ENCODE measurements around the gene FHIT.

Gene FHIT

DNA sequence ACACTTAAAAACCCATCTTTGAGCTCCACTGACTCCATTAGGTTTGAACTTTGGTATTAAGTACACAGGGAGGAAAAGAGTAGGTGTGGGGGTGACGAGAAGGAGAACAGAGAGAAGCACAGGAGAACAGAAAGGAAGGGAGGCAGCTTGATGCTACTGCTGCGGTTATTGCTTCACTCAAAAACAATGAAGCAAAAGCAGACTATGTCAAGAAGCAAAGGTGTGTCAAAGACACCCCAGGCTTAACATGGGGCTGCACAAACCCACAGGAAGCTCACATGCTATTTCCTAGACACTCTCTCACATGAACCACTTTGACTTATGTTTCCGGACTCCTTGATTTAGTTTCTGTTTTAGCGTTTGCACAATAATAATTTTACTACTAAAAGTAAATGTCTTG lies 1240.5 kb downstream of the FHIT start:
- H3K27ac ChIP-seq (ENCODE audit: low read depth, low read length) = no peak overlapping the region
- H3K4me3 ChIP-seq (ENCODE audit: insufficient read depth, low read length, poor library complexity, severe bottlenecking) = no peak overlapping the region
- no peaks in the 10 kb centered on the region for H3F3A ChIP-seq (ENCODE audit: insufficient read depth)
- TF ChIP-seq EZH2phosphoT487 (conservative IDR thresholded peaks at IDR 0.05; ENCODE audit: low read length) = no peak
- TF ChIP-seq CTCF (IDR thresholded peaks at IDR 0.05; ENCODE audit: insufficient read depth, low read length, poor library complexity, severe bottlenecking) = no peak
- no peaks in the 10 kb centered on the region for H3K36me3 ChIP-seq (ENCODE audit: low read length)
- H3K9me2 ChIP-seq (replicated peaks; ENCODE audit: insufficient read depth, low read length) = no peaks in the 10 kb centered on the region
- H4K20me1 ChIP-seq (ENCODE audit: low read depth, low read length) = no peaks in the 10 kb centered on the region
- H3K9me3 ChIP-seq (ENCODE audit: insufficient read depth, low read length) = no peaks in the 10 kb centered on the region
- no peak overlapping the region; the same call in 1 of the 2 replicates for H3K9ac ChIP-seq (ENCODE audit: low read length)
- peak overlapping the region; percentile 48 for H3K4me2 ChIP-seq (ENCODE audit: low read depth, low read length, poor library complexity, severe bottlenecking)
- no peaks in the 10 kb centered on the region for H3K79me2 ChIP-seq (ENCODE audit: insufficient read depth, low read length)
- H2AFZ ChIP-seq (ENCODE audit: low read depth, low read length, severe bottlenecking) = peak overlapping the region; percentile 39
- H3K27me3 ChIP-seq (ENCODE audit: low read length) = no peaks in the 10 kb centered on the region

DNA sequence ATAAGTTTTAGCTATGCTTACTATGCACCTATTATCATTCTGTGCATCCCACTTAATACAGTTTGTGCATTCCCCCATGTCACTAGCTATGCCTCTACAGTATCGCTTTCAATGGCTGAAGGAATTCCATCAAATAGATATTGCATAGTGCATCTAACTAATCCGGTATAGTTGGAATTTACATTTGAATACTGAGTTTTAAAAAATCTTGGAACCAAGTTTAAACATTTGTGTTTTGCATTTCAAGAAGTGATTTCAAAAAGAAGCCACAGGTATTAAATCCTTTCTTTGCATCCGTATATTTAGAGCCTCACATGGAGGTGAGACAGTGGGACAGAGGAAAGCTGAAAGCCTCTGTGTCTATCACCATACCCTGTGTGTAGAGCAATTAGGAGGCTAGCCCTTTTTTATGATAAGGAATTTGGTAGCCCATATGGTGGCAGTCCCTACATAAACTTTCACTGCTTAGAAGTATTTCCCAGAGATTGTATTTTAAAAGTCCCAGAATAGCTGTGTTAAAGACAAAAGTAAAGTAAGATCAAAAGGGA lies 1241.2 kb downstream of the FHIT start:
- H3K9me2 ChIP-seq (replicated peaks; ENCODE audit: insufficient read depth, low read length) = no peaks in the 10 kb centered on the region
- no peak overlapping the region for H3K4me3 ChIP-seq (ENCODE audit: insufficient read depth, low read length, poor library complexity, severe bottlenecking)
- no peak overlapping the region for H3K27ac ChIP-seq (ENCODE audit: low read depth, low read length)
- no peaks in the 10 kb centered on the region for H3K79me2 ChIP-seq (ENCODE audit: insufficient read depth, low read length)
- no peak overlapping the region; the same call in 1 of the 2 replicates for H3K9ac ChIP-seq (ENCODE audit: low read length)
- H3K36me3 ChIP-seq (ENCODE audit: low read length) = no peaks in the 10 kb centered on the region
- no peaks in the 10 kb centered on the region for H3K9me3 ChIP-seq (ENCODE audit: insufficient read depth, low read length)
- peak overlapping the region; percentile 48 for H3K4me2 ChIP-seq (ENCODE audit: low read depth, low read length, poor library complexity, severe bottlenecking)
- H2AFZ ChIP-seq (ENCODE audit: low read depth, low read length, severe bottlenecking) = peak overlapping the region; percentile 39
- no peaks in the 10 kb centered on the region for H3K27me3 ChIP-seq (ENCODE audit: low read length)
- no peak for TF ChIP-seq EZH2phosphoT487 (conservative IDR thresholded peaks at IDR 0.05; ENCODE audit: low read length)
- H4K20me1 ChIP-seq (ENCODE audit: low read depth, low read length) = no peaks in the 10 kb centered on the region
- no peaks in the 10 kb centered on the region for H3F3A ChIP-seq (ENCODE audit: insufficient read depth)

DNA sequence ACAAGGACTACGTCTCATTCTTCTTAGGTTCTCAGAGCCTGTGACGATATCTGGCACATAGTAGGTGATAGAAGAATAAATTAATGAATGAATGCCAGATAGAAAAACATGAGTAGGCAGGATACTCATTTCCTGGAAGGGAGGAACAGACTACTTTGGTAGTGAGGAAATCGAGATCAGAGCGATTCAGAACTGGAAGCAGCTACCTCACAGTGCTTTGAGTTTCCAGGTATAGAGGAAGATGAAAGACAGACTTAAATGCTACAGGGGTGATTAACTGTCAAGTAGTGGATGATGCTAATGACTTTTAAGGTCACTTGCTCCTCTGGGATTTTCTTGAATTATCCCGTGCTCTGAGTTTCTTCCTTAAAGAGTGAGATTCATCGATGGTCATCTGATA lies 1249.9 kb downstream of the FHIT start:
- Histone ChIP-seq H4K20me1 (ENCODE audit: low read depth, low read length) (no peaks in the 10 kb centered on the region), H3K9ac (ENCODE audit: low read length) (no peak overlapping the region), H3K27me3 (ENCODE audit: low read length) (no peaks in the 10 kb centered on the region), H3K27ac (ENCODE audit: low read depth, low read length) (no peak overlapping the region), H3K4me2 (ENCODE audit: low read depth, low read length, poor library complexity, severe bottlenecking) (no peak overlapping the region), H3F3A (ENCODE audit: insufficient read depth) (no peaks in the 10 kb centered on the region), H3K79me2 (ENCODE audit: insufficient read depth, low read length) (no peaks in the 10 kb centered on the region), H3K36me3 (ENCODE audit: low read length) (no peaks in the 10 kb centered on the region), H3K9me3 (ENCODE audit: insufficient read depth, low read length) (no peaks in the 10 kb centered on the region), H3K9me2 (replicated peaks; ENCODE audit: insufficient read depth, low read length) (no peaks in the 10 kb centered on the region), H2AFZ (ENCODE audit: low read depth, low read length, severe bottlenecking) (no peak overlapping the region), H3K4me3 (ENCODE audit: insufficient read depth, low read length, poor library complexity, severe bottlenecking) (no peak overlapping the region)
- TF ChIP-seq CTCF (IDR thresholded peaks at IDR 0.05; ENCODE audit: insufficient read depth, low read length, poor library complexity, severe bottlenecking) (no peak), EZH2phosphoT487 (conservative IDR thresholded peaks at IDR 0.05; ENCODE audit: low read length) (no peak)

DNA sequence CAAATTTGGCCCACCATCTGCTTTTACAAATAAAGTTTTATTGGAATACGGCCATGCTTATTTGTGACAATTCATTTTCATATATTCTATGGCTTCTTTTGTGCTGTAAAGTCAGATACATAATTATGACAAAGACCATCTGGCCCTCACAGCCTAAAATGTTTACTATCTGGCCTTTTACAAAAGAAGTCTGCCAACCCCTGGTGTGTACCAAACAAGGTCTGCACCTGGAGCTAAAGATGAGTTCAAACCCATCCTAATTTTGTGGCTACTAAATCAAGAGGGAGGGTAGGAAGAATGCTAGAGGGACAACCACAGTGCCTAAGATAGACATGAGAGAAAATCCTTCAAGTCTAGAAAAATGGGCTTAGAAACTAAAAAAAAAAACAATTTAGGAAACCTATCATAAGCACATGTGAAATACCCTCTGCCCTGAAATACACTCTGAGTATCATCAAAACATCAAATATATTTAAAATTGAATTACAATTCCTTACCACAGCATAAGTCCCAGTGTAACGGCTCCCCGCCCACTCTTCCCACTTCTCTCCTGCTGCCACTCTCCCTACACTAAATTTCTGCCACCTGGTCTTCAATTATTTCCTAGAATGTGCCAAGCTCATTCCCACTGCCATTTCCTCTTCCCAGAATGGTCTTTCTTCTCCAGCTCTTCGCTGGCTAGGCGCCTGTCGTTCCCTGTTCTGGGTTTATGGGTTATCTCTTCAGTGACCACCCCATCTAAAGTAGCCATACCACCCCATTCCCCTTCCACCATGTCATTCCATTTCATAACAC lies 1250.7 kb downstream of the FHIT start:
- no peak overlapping the region for H3K27ac ChIP-seq (ENCODE audit: low read depth, low read length)
- H3K79me2 ChIP-seq (ENCODE audit: insufficient read depth, low read length) = no peaks in the 10 kb centered on the region
- no peak overlapping the region for H3K4me3 ChIP-seq (ENCODE audit: insufficient read depth, low read length, poor library complexity, severe bottlenecking)
- no peak for TF ChIP-seq EZH2phosphoT487 (conservative IDR thresholded peaks at IDR 0.05; ENCODE audit: low read length)
- no peak for TF ChIP-seq CTCF (IDR thresholded peaks at IDR 0.05; ENCODE audit: insufficient read depth, low read length, poor library complexity, severe bottlenecking)
- H2AFZ ChIP-seq (ENCODE audit: low read depth, low read length, severe bottlenecking) = no peak overlapping the region
- H3K27me3 ChIP-seq (ENCODE audit: low read length) = no peaks in the 10 kb centered on the region
- H3F3A ChIP-seq (ENCODE audit: insufficient read depth) = no peaks in the 10 kb centered on the region
- no peaks in the 10 kb centered on the region for H3K36me3 ChIP-seq (ENCODE audit: low read length)
- no peak overlapping the region for H3K9ac ChIP-seq (ENCODE audit: low read length)
- H4K20me1 ChIP-seq (ENCODE audit: low read depth, low read length) = no peaks in the 10 kb centered on the region
- H3K9me2 ChIP-seq (replicated peaks; ENCODE audit: insufficient read depth, low read length) = no peaks in the 10 kb centered on the region
- no peak overlapping the region for H3K4me2 ChIP-seq (ENCODE audit: low read depth, low read length, poor library complexity, severe bottlenecking)
- no peaks in the 10 kb centered on the region for H3K9me3 ChIP-seq (ENCODE audit: insufficient read depth, low read length)
